B cell (primary cell): ENCODE measurements around the gene MOV10L1. TPM values are rescaled to one million over a fixed set of nuclear protein-coding genes. Genes with fewer than 3 reads are reported as not detected.

ENCODE experiments used
- ATAC-seq: fragments of 200-7000 bp; cut with Tn5 transposase; one replicate; pipeline ENCODE4 v1.10.0; 2021; ENCODE audit warnings: low read depth, mild to moderate bottlenecking, moderate number of reproducible peaks, moderate library complexity
- CTCF ChIA-PET: fragments of 350-600 bp; sonication (Branson Sonifier 250); formaldehyde crosslinking; loops from one replicate; lab custom pipeline; 2021; ENCODE audit warnings: antibody characterized with exemption, inconsistent platforms; lab: Charles Lee
- POLR2A ChIA-PET: fragments of 350-600 bp; sonication (Branson Sonifier 250); formaldehyde crosslinking; loops from one replicate; lab custom pipeline; 2021; ENCODE audit warnings: antibody characterized with exemption; lab: Charles Lee
- DNase-seq: peaks from one replicate; pipeline ENCODE4 v3.0.0; 2013
- H2AFZ ChIP-seq: 2 replicates; pipeline ENCODE4 v1.6.1; 2012; ENCODE audit warnings: mild to moderate bottlenecking, low read depth, low read length; ENCODE audit not compliant: insufficient read depth, poor library complexity, severe bottlenecking
- H3K27ac ChIP-seq, 2 donors: 1 replicate in 1 of 2; 2 replicates in 1 of 2; pipeline ENCODE4 v1.5.1; 2012 to 2013; ENCODE audit warnings: low read length in 2 of 2, mild to moderate bottlenecking in 2 of 2, moderate library complexity in 1 of 2
- H3K27me3 ChIP-seq, 4 experiments: fragments of 200-600 bp in 1 of 4; sonication (generic) in 1 of 4; replicated peaks in 1 of 4; 1 replicate in 2 of 4; 2 replicates in 2 of 4; pipeline versions ENCODE4 v1.6.1 to v1.7.0; 2013 to 2016; ENCODE audit warnings: low read length in 3 of 4, mild to moderate bottlenecking in 2 of 4, mixed read lengths in 1 of 4, moderate library complexity in 1 of 4; ENCODE audit not compliant: insufficient read depth in 4 of 4, control insufficient read depth in 3 of 4; ENCODE audit errors: control extremely low read depth in 1 of 4
- H3K36me3 ChIP-seq, 2 experiments: replicated peaks in 1 of 2; 1 replicate in 1 of 2; 2 replicates in 1 of 2; pipeline versions ENCODE4 v1.6.1 to v1.7.1; 2013; ENCODE audit warnings: low read length in 1 of 2; ENCODE audit not compliant: insufficient read depth in 2 of 2, control insufficient read depth in 1 of 2; ENCODE audit errors: control extremely low read depth in 1 of 2, extremely low read depth in 1 of 2
- H3K4me1 ChIP-seq, 2 donors: fragments of 200-600 bp in 1 of 2; sonication (generic) in 1 of 2; 1 replicate in 1 of 2; 2 replicates in 1 of 2; pipeline versions ENCODE4 v1.5.1 to v1.6.1; 2013 to 2017; ENCODE audit warnings: low read length in 2 of 2; ENCODE audit not compliant: control insufficient read depth in 2 of 2, insufficient read depth in 2 of 2
- H3K4me2 ChIP-seq: replicated peaks from 2 replicates; pipeline ENCODE3; 2012; ENCODE audit warnings: mild to moderate bottlenecking, low read depth, low read length; ENCODE audit not compliant: poor library complexity, severe bottlenecking
- H3K4me3 ChIP-seq, 5 experiments: fragments of 200-600 bp in 1 of 5; sonication (generic) in 1 of 5; 1 replicate in 3 of 5; 2 replicates in 2 of 5; pipeline versions ENCODE4 v1.5.1 to v1.7.0; 2011 to 2016; ENCODE audit warnings: low read length in 4 of 5, mild to moderate bottlenecking in 4 of 5, low read depth in 2 of 5, control low read depth in 1 of 5, moderate library complexity in 1 of 5; ENCODE audit not compliant: insufficient read depth in 1 of 5; ENCODE audit errors: control extremely low read depth in 1 of 5, extremely low read depth in 1 of 5
- H3K79me2 ChIP-seq: fragments of 200-600 bp; sonication (generic); one replicate; pipeline ENCODE4 v1.6.0; 2016; ENCODE audit warnings: low read length; ENCODE audit not compliant: control insufficient read depth, insufficient read depth
- H3K9ac ChIP-seq: fragments of 200-600 bp; sonication (generic); 2 replicates; pipeline ENCODE4 v1.6.1; 2017; ENCODE audit warnings: mild to moderate bottlenecking, low read length, moderate library complexity
- H3K9me3 ChIP-seq, 3 donors: one replicate each; pipeline versions ENCODE4 v1.6.1 to v1.7.1; 2013; ENCODE audit warnings: low read length in 2 of 3; ENCODE audit not compliant: control insufficient read depth in 2 of 3, insufficient read depth in 1 of 3; ENCODE audit errors: control extremely low read depth in 1 of 3
- H4K20me1 ChIP-seq: 2 replicates; pipeline ENCODE4 v1.6.0; 2012; ENCODE audit warnings: mild to moderate bottlenecking, low read length; ENCODE audit not compliant: insufficient read depth, control insufficient read depth, poor library complexity, severe bottlenecking
- H3K27ac Mint-ChIP-seq: one replicate; pipeline ENCODE4 v1.8.0; 2021; ENCODE audit warnings: mixed read lengths
- H3K27me3 Mint-ChIP-seq: one replicate; pipeline ENCODE4 v1.8.0; 2021; ENCODE audit warnings: mixed read lengths
- H3K4me1 Mint-ChIP-seq: one replicate; pipeline ENCODE4 v1.8.0; 2021; ENCODE audit warnings: mixed read lengths
- H3K4me3 Mint-ChIP-seq: one replicate; pipeline ENCODE4 v1.8.0; 2021; ENCODE audit warnings: mixed read lengths
- H3K9me3 Mint-ChIP-seq: one replicate; pipeline ENCODE4 v1.8.0; 2022; ENCODE audit warnings: mixed read lengths; ENCODE audit not compliant: insufficient read depth
- EZH2 ChIP-seq: IDR thresholded peaks from 2 replicates; pipeline ENCODE4 v1.6.1; 2012; ENCODE audit warnings: borderline replicate concordance, low read depth, mild to moderate bottlenecking, moderate library complexity, low read length; ENCODE audit not compliant: insufficient read depth, poor library complexity, severe bottlenecking
- WGBS: methylation state at CpG from one replicate; pipeline ENCODE4 v1.1.5; 2013; ENCODE audit warnings: missing lambda C conversion rate; ENCODE audit not compliant: insufficient coverage; 5-methylcytosine and 5-hydroxymethylcytosine counted together
- intact Hi-C: fragments of 100-400 bp; cut with micrococcal nuclease; formaldehyde crosslinking; loops from one replicate; pipeline ENCODE4 v1.10.0; 2022
- polyA plus RNA-seq: library from polyadenylated mRNA; depleted of rRNA; stranded (reverse); fragments of >200 nt; gene quantifications from 2 replicates; pipeline ENCODE4 v1.2.3, GENCODE V29; 2012
- total RNA-seq, 2 donors: library from RNA; stranded (reverse); fragments of 120-200 nt in 1 of 2; gene quantifications; 1 replicate in 1 of 2; 2 replicates in 1 of 2; pipeline versions ENCODE4 v1.2.3 to v1.2.4, GENCODE V29; 2013 to 2022
- TF ChIP-seq, protein P1 (sequence below): fragments of 200-600 bp; IDR thresholded peaks from one replicate; pipeline ENCODE4 v1.8.0; 2022; ENCODE audit warnings: antibody characterized with exemption, mild to moderate bottlenecking

Gene MOV10L1
- total and polyA plus RNA-seq, 2 donors (not counting 1 experiment from before 2014, with no cell fraction given), result not detected

DNA sequence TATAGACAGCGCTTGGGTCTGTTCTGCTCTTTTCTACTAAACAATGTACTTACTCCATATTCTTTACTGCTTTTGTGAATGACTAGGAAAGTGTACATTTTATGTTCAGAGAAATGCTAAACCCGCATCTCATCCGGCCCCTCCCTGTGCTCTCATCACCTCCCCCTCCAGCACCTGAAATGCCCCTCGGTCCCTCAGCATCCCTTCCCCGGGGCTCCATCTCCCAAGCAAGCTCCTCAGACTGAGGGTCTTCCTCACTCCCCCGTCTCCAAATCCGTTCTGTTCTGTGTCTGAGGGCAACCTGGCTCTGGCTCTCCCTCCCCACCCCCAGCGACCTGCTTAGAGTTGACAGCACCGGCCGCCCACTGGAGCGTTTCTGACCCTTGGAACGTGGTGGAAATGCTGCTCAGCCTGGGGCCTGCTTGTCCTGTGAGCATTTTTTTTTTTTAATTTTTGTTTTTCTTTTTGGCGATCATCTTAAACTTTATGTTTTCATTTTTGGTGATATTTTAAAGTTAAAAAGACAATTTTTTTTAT, 112.4 kb downstream of the MOV10L1 start:
- peak overlapping the region in 4 of 5 experiments; percentile 24 to 80 (median 74) for H3K4me3 ChIP-seq
- intact Hi-C loops, result loop anchor here (10.0 kb wide), 1 partner anchor 437 kb away; no protein-coding TSS in a partner anchor
- peaks cover 22 to 28% of the 10 kb centered on the region in 2 donors for H3K4me1 ChIP-seq
- no peaks in the 10 kb centered on the region for H3K27me3 Mint-ChIP-seq
- H3K4me3 Mint-ChIP-seq, result peak overlapping the region; percentile 89
- ChIA-PET CTCF (interaction anchor here (0.8 kb wide), 1 partner anchor 11 kb away, joined by 4 read pairs; no protein-coding TSS in a partner anchor), POLR2A (interaction anchor here (1.0 to 4.1 kb wide), 2 partner anchors 11 to 29 kb away, joined by 3 to 41 read pairs; no protein-coding TSS in a partner anchor)
- H4K20me1 ChIP-seq, result peaks cover 26% of the 10 kb centered on the region
- peak overlapping the region; percentile 98 for H3K4me2 ChIP-seq
- peaks cover 45% of the 10 kb centered on the region for H3K79me2 ChIP-seq
- 81% methylated on average over 5 of the region's 13 CpGs for WGBS
- H3K9me3 ChIP-seq, result no peaks in the 10 kb centered on the region
- H3K27me3 ChIP-seq, result no peaks in the 10 kb centered on the region
- H3K36me3 ChIP-seq, result peaks cover 8 to 24% of the 10 kb centered on the region in 2 experiments
- peak overlapping the region; percentile 54 for H3K9ac ChIP-seq
- no peak for TF ChIP-seq EZH2
- TF ChIP-seq, protein P1, sequence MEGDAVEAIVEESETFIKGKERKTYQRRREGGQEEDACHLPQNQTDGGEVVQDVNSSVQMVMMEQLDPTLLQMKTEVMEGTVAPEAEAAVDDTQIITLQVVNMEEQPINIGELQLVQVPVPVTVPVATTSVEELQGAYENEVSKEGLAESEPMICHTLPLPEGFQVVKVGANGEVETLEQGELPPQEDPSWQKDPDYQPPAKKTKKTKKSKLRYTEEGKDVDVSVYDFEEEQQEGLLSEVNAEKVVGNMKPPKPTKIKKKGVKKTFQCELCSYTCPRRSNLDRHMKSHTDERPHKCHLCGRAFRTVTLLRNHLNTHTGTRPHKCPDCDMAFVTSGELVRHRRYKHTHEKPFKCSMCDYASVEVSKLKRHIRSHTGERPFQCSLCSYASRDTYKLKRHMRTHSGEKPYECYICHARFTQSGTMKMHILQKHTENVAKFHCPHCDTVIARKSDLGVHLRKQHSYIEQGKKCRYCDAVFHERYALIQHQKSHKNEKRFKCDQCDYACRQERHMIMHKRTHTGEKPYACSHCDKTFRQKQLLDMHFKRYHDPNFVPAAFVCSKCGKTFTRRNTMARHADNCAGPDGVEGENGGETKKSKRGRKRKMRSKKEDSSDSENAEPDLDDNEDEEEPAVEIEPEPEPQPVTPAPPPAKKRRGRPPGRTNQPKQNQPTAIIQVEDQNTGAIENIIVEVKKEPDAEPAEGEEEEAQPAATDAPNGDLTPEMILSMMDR, result no peak
- H2AFZ ChIP-seq, result peak overlapping the region; percentile 60
- peaks cover 35% of the 10 kb centered on the region for H3K4me1 Mint-ChIP-seq
- H3K27ac ChIP-seq, result no peak overlapping the region
- no peaks in the 10 kb centered on the region for H3K9me3 Mint-ChIP-seq
- DNase-seq (no peak), ATAC-seq (no peak)
- peak overlapping the region; percentile 70 for H3K27ac Mint-ChIP-seq

DNA sequence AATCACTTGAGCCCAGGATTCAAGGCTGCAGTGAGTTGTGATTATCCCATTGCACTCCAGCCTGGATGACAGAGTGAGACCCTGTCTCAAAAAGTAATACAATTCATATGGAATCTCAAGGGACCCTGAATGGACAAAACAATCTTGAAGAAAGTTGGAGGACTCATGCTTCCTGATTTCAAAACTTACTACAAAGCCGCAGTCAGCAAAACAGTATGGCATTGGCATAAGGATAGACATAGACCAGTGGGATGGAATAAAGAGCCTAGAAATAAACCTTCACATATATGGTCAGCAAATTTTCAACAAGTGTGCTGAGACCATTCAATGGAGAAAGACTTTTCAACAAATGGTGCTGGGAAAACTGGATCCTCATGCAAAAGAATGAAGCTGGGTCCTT, 113.5 kb downstream of the MOV10L1 start:
- no peak for TF ChIP-seq EZH2
- TF ChIP-seq, protein P1, result no peak
- Histone ChIP-seq H3K4me3 (no peak overlapping the region), H3K36me3 (peaks cover 8 to 24% of the 10 kb centered on the region in 2 experiments), H3K4me1 (peaks cover 27 to 35% of the 10 kb centered on the region in 2 donors), H3K9ac (no peak overlapping the region), H3K9me3 (no peaks in the 10 kb centered on the region), H3K27ac (no peak overlapping the region), H3K27me3 (no peaks in the 10 kb centered on the region), H2AFZ (no peak overlapping the region), H3K4me2 (no peak overlapping the region), H3K79me2 (peaks cover 45% of the 10 kb centered on the region), H4K20me1 (peaks cover 31% of the 10 kb centered on the region)
- no peak for DNase-seq
- no peak for ATAC-seq
- ChIA-PET POLR2A (interaction anchor here (4.1 kb wide), 1 partner anchor 12 kb away, joined by 41 read pairs; no protein-coding TSS in a partner anchor), CTCF (interaction anchor here (1.5 kb wide), 1 partner anchor 12 kb away, joined by 5 read pairs; no protein-coding TSS in a partner anchor)
- Mint-ChIP-seq H3K9me3 (no peaks in the 10 kb centered on the region), H3K4me1 (peaks cover 43% of the 10 kb centered on the region), H3K27me3 (no peaks in the 10 kb centered on the region), H3K4me3 (no peak overlapping the region), H3K27ac (no peak overlapping the region)
- intact Hi-C loops, result loop anchor here (10.0 kb wide), 1 partner anchor 438 kb away; no protein-coding TSS in a partner anchor
- no CpG with 5 or more reads among the region's 1 CpG for WGBS
